GM19467 (cell line): ENCODE measurements around the gene TENT5C.

ENCODE experiments used
- ATAC-seq: cut with Tn5 transposase; IDR thresholded peaks from one replicate; pipeline ENCODE4 v1.9.1; 2021; ENCODE audit warnings: mild to moderate bottlenecking, moderate library complexity; ENCODE audit not compliant: unreplicated experiment

The TENT5C gene

GRCh38 chr1:117652421-117652820 lies 46.6 kb downstream of the TENT5C start:
- no peak for ATAC-seq

- no peak for ATAC-seq
Measured at GRCh38 chr1:117653195-117653594, 47.3 kb downstream of the TENT5C start.

GRCh38 chr1:117653732-117654492 lies 48.1 kb downstream of the TENT5C start:
- ATAC-seq, result peak; percentile 8

- ATAC-seq, result peak; percentile 79
Measured at GRCh38 chr1:117654493-117655219, 48.8 kb downstream of the TENT5C start.

- no peak for ATAC-seq
Measured at GRCh38 chr1:117655220-117655577, 49.4 kb downstream of the TENT5C start.

- ATAC-seq, result peak; percentile 40
Measured at GRCh38 chr1:117656202-117656641, 50.4 kb downstream of the TENT5C start.

GRCh38 chr1:117657031-117657430 lies 51.2 kb downstream of the TENT5C start:
- no peak for ATAC-seq

- ATAC-seq, result no peak
Measured at GRCh38 chr1:117657949-117658660, 52.3 kb downstream of the TENT5C start.

- peak; percentile 33 for ATAC-seq
Measured at GRCh38 chr1:117658676-117659075, 52.8 kb downstream of the TENT5C start.

GRCh38 chr1:117659550-117660270 lies 53.9 kb downstream of the TENT5C start:
- no peak for ATAC-seq

- ATAC-seq, result no peak
Measured at GRCh38 chr1:117660271-117660965, 54.6 kb downstream of the TENT5C start.

- ATAC-seq, result no peak
Measured at GRCh38 chr1:117661027-117661426, 55.2 kb downstream of the TENT5C start.

GRCh38 chr1:117662667-117663066 lies 56.8 kb downstream of the TENT5C start:
- ATAC-seq, result no peak

GRCh38 chr1:117663156-117663902 lies 57.5 kb downstream of the TENT5C start:
- ATAC-seq, result no peak

GRCh38 chr1:117664314-117664713 lies 58.5 kb downstream of the TENT5C start:
- peak; percentile 96 for ATAC-seq

GRCh38 chr1:117665556-117666270 lies 59.9 kb downstream of the TENT5C start:
- ATAC-seq, result no peak

GRCh38 chr1:117669572-117669971 lies 63.7 kb downstream of the TENT5C start:
- no peak for ATAC-seq

GRCh38 chr1:117670976-117671780 lies 65.3 kb downstream of the TENT5C start:
- no peak for ATAC-seq
